HepG2 (cell line): ENCODE measurements around the gene CXCR5. TPM values are rescaled to one million over a fixed set of nuclear protein-coding genes. Genes with fewer than 3 reads are reported as not detected.

Experiments used
- BCL6 ChIP-seq: IDR thresholded peaks from 2 replicates; pipeline ENCODE4 v1.6.1; 2016; ENCODE audit warnings: missing genetic modification reagents, missing compliant biosample characterization
- CBFB ChIP-seq: sonication (generic); formaldehyde crosslinking; IDR thresholded peaks from 2 replicates; pipeline ENCODE4 v1.4.0; 2020; ENCODE audit warnings: missing genetic modification reagents
- JARID2 ChIP-seq: sonication (generic); formaldehyde crosslinking; IDR thresholded peaks from 2 replicates; pipeline ENCODE4 v1.8.1; 2023; ENCODE audit warnings: missing genetic modification reagents, inconsistent platforms; ENCODE audit not compliant: insufficient replicate concordance
- KDM6A ChIP-seq: IDR thresholded peaks from 2 replicates; pipeline ENCODE4 v1.6.1; 2016; ENCODE audit warnings: low read depth
- MAZ ChIP-seq, 2 experiments: sonication (generic) in 1 of 2; formaldehyde crosslinking in 1 of 2; IDR thresholded peaks; 2 replicates each; pipeline versions ENCODE4 v1.5.0 to v1.6.1; 2012 to 2020; ENCODE audit warnings: low read depth in 2 of 2, mild to moderate bottlenecking in 2 of 2, borderline replicate concordance in 1 of 2, improper control_type of control experiment in 1 of 2, low read length in 1 of 2, missing genetic modification reagents in 1 of 2, moderate library complexity in 1 of 2
- NCOR1 ChIP-seq: fragments of 200-600 bp; sonication (generic); IDR thresholded peaks from 2 replicates; pipeline ENCODE4 v1.7.0; 2017; ENCODE audit warnings: antibody characterized with exemption, low read length, borderline replicate concordance
- PCBP2 ChIP-seq: fragments of 200-400 bp; formaldehyde crosslinking; optimal IDR thresholded peaks from 2 replicates; pipeline ENCODE3; 2018; ENCODE audit warnings: low read length, low read depth; ENCODE audit not compliant: poor library complexity, severe bottlenecking
- PRPF4 ChIP-seq: fragments of 200-400 bp; formaldehyde crosslinking; IDR thresholded peaks from 2 replicates; pipeline ENCODE4 v1.6.1; 2016; ENCODE audit warnings: low read length, low read depth; ENCODE audit not compliant: poor library complexity, severe bottlenecking
- SALL1 ChIP-seq: sonication (generic); formaldehyde crosslinking; IDR thresholded peaks from 2 replicates; pipeline ENCODE4 v1.8.0; 2022; ENCODE audit warnings: mild to moderate bottlenecking, missing genetic modification reagents
- SKI ChIP-seq: fragments of 450-650 bp; IDR thresholded peaks from one replicate; pipeline ENCODE4 v1.6.1; 2018; ENCODE audit warnings: mild to moderate bottlenecking; ENCODE audit not compliant: partially characterized antibody
- ZBTB38 ChIP-seq: sonication (generic); formaldehyde crosslinking; IDR thresholded peaks from 2 replicates; pipeline ENCODE4 v1.5.1; 2020; ENCODE audit warnings: mild to moderate bottlenecking, missing genetic modification reagents
- ZFP37 ChIP-seq: sonication (generic); formaldehyde crosslinking; IDR thresholded peaks from 2 replicates; pipeline ENCODE4 v1.4.0; 2020; ENCODE audit warnings: missing genetic modification reagents, borderline replicate concordance
- ZNF260 ChIP-seq: sonication (generic); formaldehyde crosslinking; IDR thresholded peaks from 2 replicates; pipeline ENCODE4 v1.4.0; 2020; ENCODE audit warnings: missing genetic modification reagents, low read depth, mild to moderate bottlenecking, borderline replicate concordance
- ZNF292 ChIP-seq: sonication (generic); formaldehyde crosslinking; IDR thresholded peaks from 2 replicates; pipeline ENCODE4 v1.8.1; 2022; ENCODE audit warnings: mild to moderate bottlenecking, low read depth, missing genetic modification reagents, borderline replicate concordance
- ZNF501 ChIP-seq: sonication (generic); formaldehyde crosslinking; IDR thresholded peaks from 2 replicates; pipeline ENCODE4 v1.5.1; 2020; ENCODE audit warnings: mild to moderate bottlenecking, moderate library complexity, missing genetic modification reagents
- ZNF619 ChIP-seq: sonication (generic); formaldehyde crosslinking; IDR thresholded peaks from 2 replicates; pipeline ENCODE4 v1.4.0; 2020; ENCODE audit warnings: mild to moderate bottlenecking, missing genetic modification reagents
- ZNF629 ChIP-seq: sonication (generic); formaldehyde crosslinking; conservative IDR thresholded peaks from 2 replicates; pipeline ENCODE4 v1.5.0; 2020; ENCODE audit warnings: missing genetic modification reagents
- ZNF839 ChIP-seq: sonication (generic); formaldehyde crosslinking; IDR thresholded peaks from 2 replicates; pipeline ENCODE4 v1.4.0; 2020; ENCODE audit warnings: missing genetic modification reagents, mild to moderate bottlenecking, borderline replicate concordance
- polyA plus RNA-seq, 8 experiments: library from polyadenylated mRNA; depleted of rRNA in 3 of 8; stranded (reverse) in 7 of 8; unstranded in 1 of 8; fragments of >200 nt; fragmentation: Illumina TruSeq in 4 of 8; extraction: Trizol in 4 of 8; gene quantifications; 2 replicates each; pipeline versions ENCODE4 v1.2.1 to v1.2.3, GENCODE V29; 2011 to 2016; ENCODE audit warnings: low read depth in 4 of 8, missing spikeins in 1 of 8, mixed read lengths in 1 of 8; ENCODE audit not compliant: insufficient read depth in 1 of 8
- total RNA-seq, 5 experiments: library from RNA; depleted of rRNA; stranded (reverse); fragments of >200 nt; fragmentation: Illumina TruSeq; extraction: Trizol; gene quantifications; 2 replicates each; pipeline ENCODE4 v1.2.3, GENCODE V29; 2016; ENCODE audit warnings: low read depth in 1 of 5
- TF ChIP-seq, protein P1 (sequence below): IDR thresholded peaks from 2 replicates; pipeline ENCODE4 v1.6.1; 2016; ENCODE audit warnings: low read depth, control low read depth
- TF ChIP-seq, protein P2 (sequence below): sonication (generic); formaldehyde crosslinking; IDR thresholded peaks from 2 replicates; pipeline ENCODE4 v1.4.0; 2020; ENCODE audit warnings: missing genetic modification reagents, mild to moderate bottlenecking, borderline replicate concordance
- TF ChIP-seq, protein P3 (sequence below): sonication (generic); formaldehyde crosslinking; IDR thresholded peaks from 2 replicates; pipeline ENCODE4 v1.5.0; 2020; ENCODE audit warnings: missing genetic modification reagents, mild to moderate bottlenecking, borderline replicate concordance
- TF ChIP-seq, protein P4 (sequence below): sonication (generic); formaldehyde crosslinking; IDR thresholded peaks from 2 replicates; pipeline ENCODE4 v1.4.0; 2020; ENCODE audit warnings: mild to moderate bottlenecking, missing genetic modification reagents
- TF ChIP-seq, protein P5 (sequence below): IDR thresholded peaks from 2 replicates; pipeline ENCODE4 v1.6.1; 2016; ENCODE audit warnings: missing genetic modification reagents, missing compliant biosample characterization

CXCR5 gene
- total and polyA plus RNA-seq, 2 of the 13 experiments (the other 11 are each of a cell fraction or from before 2014, with no cell fraction given), result not detected

DNA sequence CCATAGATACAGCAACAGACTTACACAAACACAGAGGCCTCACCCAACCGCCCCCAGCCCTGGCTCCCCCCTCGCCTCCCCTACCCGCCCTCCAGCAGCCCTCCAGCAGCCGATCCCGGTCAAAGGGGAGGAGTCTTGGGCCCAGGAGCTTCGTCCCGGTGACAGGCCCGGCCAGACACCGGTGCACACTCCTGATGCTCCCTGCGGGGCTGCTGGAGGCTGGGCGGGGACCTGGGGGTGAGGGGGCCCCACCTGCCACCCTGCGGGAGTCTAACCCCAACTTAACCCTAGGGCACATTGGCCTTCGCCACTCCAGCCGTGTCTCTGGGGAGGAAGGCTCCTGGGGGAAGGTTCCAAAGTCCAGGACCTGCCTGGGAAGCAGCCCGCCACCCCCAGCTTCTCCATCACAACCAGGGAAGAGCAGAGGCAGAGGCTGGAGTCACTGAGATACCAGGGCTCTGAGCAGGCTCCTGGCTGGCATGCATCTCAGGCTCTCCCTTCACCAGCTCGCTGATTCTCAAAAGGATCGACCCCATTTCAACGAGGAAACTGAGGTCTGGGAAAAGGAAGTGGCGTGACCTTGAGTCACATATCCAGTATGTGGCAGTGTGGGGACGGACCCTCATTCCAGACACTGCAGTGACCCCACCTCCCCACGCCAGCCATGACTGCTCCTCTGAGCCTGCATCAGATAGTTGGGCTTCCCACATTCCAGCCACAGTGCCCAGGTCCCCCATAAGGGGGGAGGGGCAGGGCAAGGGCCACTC lies 27.6 kb downstream of the CXCR5 start (continued):
- TF ChIP-seq MAZ (IDR thresholded peaks at IDR 0.05; ENCODE audit: borderline replicate concordance, low read depth, low read length) (0 out of 2 replicates have a peak, but pooled peaks have one; percentile 58), MAZ (CRISPR knock-in tag; IDR thresholded peaks at IDR 0.05; ENCODE audit: low read depth) (0 out of 2 replicates have a peak, but pooled peaks have one; percentile 17), BCL6 (CRISPR knock-in tag) (peak; percentile 53), ZNF619 (CRISPR knock-in tag) (0 out of 2 replicates have a peak, but pooled peaks have one; percentile 39), JARID2 (no peak), NCOR1 (peak; percentile 73), PRPF4 (no peak), ZNF292 (CRISPR knock-in tag) (no peak), ZFP37 (no peak), CBFB (0 out of 2 replicates have a peak, but pooled peaks have one; percentile 18), SKI (peak; percentile 22), ZNF629 (no peak), ZNF501 (CRISPR knock-in tag) (no peak), ZNF839 (no peak), ZNF260 (CRISPR knock-in tag) (no peak), PCBP2 (no peak), SALL1 (CRISPR knock-in tag) (no peak), ZBTB38 (CRISPR knock-in tag) (no peak), KDM6A (CRISPR knock-in tag) (peak; percentile 33; the same call in 1 of the 2 replicates)
- TF ChIP-seq, protein P1, sequence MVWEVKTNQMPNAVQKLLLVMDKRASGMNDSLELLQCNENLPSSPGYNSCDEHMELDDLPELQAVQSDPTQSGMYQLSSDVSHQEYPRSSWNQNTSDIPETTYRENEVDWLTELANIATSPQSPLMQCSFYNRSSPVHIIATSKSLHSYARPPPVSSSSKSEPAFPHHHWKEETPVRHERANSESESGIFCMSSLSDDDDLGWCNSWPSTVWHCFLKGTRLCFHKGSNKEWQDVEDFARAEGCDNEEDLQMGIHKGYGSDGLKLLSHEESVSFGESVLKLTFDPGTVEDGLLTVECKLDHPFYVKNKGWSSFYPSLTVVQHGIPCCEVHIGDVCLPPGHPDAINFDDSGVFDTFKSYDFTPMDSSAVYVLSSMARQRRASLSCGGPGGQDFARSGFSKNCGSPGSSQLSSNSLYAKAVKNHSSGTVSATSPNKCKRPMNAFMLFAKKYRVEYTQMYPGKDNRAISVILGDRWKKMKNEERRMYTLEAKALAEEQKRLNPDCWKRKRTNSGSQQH (CRISPR knock-in tag), result no peak
- TF ChIP-seq, protein P2, sequence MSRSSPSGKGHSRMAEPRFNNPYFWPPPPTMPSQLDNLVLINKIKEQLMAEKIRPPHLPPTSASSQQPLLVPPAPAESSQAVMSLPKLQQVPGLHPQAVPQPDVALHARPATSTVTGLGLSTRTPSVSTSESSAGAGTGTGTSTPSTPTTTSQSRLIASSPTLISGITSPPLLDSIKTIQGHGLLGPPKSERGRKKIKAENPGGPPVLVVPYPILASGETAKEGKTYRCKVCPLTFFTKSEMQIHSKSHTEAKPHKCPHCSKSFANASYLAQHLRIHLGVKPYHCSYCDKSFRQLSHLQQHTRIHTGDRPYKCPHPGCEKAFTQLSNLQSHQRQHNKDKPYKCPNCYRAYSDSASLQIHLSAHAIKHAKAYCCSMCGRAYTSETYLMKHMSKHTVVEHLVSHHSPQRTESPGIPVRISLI (CRISPR knock-in tag), result no peak
- TF ChIP-seq, protein P3, sequence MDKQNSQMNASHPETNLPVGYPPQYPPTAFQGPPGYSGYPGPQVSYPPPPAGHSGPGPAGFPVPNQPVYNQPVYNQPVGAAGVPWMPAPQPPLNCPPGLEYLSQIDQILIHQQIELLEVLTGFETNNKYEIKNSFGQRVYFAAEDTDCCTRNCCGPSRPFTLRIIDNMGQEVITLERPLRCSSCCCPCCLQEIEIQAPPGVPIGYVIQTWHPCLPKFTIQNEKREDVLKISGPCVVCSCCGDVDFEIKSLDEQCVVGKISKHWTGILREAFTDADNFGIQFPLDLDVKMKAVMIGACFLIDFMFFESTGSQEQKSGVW, result no peak
- TF ChIP-seq, protein P4, sequence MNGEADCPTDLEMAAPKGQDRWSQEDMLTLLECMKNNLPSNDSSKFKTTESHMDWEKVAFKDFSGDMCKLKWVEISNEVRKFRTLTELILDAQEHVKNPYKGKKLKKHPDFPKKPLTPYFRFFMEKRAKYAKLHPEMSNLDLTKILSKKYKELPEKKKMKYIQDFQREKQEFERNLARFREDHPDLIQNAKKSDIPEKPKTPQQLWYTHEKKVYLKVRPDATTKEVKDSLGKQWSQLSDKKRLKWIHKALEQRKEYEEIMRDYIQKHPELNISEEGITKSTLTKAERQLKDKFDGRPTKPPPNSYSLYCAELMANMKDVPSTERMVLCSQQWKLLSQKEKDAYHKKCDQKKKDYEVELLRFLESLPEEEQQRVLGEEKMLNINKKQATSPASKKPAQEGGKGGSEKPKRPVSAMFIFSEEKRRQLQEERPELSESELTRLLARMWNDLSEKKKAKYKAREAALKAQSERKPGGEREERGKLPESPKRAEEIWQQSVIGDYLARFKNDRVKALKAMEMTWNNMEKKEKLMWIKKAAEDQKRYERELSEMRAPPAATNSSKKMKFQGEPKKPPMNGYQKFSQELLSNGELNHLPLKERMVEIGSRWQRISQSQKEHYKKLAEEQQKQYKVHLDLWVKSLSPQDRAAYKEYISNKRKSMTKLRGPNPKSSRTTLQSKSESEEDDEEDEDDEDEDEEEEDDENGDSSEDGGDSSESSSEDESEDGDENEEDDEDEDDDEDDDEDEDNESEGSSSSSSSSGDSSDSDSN (CRISPR knock-in tag), result peak; percentile 57
- TF ChIP-seq, protein P5, sequence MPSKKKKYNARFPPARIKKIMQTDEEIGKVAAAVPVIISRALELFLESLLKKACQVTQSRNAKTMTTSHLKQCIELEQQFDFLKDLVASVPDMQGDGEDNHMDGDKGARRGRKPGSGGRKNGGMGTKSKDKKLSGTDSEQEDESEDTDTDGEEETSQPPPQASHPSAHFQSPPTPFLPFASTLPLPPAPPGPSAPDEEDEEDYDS (CRISPR knock-in tag), result no peak
